ENCODE measurements around the gene PUM1.

The PUM1 gene

DNA sequence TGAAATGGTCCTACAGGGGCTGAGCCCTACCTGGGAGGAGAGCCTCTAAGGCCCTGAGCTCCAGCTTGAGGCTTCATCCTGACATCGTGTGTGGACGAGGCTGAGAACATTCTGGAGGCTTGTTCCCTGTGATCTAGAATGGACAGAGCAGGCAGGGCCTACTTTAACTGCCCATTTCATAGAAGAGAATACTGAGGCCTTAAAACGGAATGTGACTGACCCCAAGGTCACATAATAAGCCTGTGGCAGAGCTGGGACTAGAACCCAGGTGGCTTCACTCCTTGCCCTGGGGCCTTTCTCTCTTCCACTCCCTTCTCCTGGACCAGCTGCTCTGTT, 151.0 kb downstream of the PUM1 start:
- peaks cover 4% of the 10 kb centered on the region for H3K4me1 Mint-ChIP-seq (ENCODE audit: low read depth)
- no peaks in the 10 kb centered on the region for H3K9me3 Mint-ChIP-seq
- no peak overlapping the region for H3K4me3 Mint-ChIP-seq
- H3K27me3 Mint-ChIP-seq: peaks cover 12% of the 10 kb centered on the region
- no peaks in the 10 kb centered on the region for H3K36me3 Mint-ChIP-seq (ENCODE audit: low read depth)
- H3K27ac Mint-ChIP-seq: no peak overlapping the region

DNA sequence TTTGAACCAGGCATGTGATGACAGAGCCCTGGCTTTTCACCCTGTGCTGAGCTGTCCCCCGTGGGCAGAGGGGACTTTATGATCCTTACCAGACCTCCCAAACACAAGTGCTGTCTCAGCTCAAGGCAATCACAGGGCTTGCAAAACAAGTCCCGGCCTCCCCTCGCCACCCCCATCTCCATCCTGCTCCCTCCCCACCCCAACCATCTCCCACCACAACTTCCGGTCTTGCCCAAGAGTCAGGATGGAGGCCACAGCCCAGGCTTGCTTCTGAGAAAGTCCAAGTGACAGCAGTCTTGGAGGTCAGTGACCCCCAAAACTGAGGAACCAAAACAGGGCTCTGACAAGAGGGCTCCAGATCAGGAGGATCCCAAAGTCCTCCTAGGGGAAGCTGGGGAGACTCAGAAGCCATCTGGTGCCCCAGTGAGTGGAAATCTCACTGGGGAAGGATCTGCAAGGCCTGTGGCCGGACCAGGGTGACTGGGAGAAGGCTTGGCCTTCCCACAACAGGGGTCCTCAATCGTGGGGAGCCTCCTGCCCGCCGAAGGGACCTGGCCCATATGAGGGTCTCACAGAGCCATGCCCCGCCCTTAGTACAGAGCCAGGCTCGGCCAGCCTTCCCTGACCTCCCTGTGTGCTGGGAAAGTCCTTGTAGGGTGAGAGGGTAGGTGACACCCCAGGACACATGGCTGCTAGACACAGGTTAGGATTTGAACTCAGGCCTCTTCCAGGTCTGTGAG, 152.4 kb downstream of the PUM1 start:
- H3K4me3 Mint-ChIP-seq: no peak overlapping the region
- peaks cover 19% of the 10 kb centered on the region for H3K27me3 Mint-ChIP-seq
- H3K27ac Mint-ChIP-seq: no peak overlapping the region
- peaks cover 10% of the 10 kb centered on the region for H3K4me1 Mint-ChIP-seq (ENCODE audit: low read depth)
- no peaks in the 10 kb centered on the region for H3K36me3 Mint-ChIP-seq (ENCODE audit: low read depth)
- no peaks in the 10 kb centered on the region for H3K9me3 Mint-ChIP-seq

DNA sequence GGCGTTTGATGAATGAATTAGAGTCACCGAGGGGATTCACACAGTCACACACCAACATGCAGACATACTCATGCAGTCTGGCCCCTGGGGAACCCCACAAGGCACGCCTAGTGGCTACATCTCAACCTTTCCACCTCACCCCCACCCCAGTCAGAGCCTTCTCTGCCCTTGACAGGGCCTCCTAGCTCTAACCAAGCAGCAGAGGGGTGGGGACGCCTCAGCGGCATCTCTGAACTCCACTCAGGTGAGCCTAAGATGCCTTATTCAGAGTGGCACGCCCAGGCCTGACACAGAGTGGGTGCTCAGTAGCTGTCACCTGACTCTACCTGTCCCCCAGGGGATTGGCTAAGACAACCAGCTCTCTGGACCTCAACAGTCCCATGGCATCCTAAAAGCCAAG, 153.3 kb downstream of the PUM1 start:
- H3K27ac Mint-ChIP-seq: no peak overlapping the region
- H3K36me3 Mint-ChIP-seq (ENCODE audit: low read depth): no peaks in the 10 kb centered on the region
- peaks cover 17% of the 10 kb centered on the region for H3K4me1 Mint-ChIP-seq (ENCODE audit: low read depth)
- H3K27me3 Mint-ChIP-seq: peaks cover 25% of the 10 kb centered on the region
- H3K9me3 Mint-ChIP-seq: no peaks in the 10 kb centered on the region
- H3K4me3 Mint-ChIP-seq: no peak overlapping the region

GRCh38 chr1:30911059-30911954, 154.2 kb downstream of the PUM1 start:
- H3K4me1 Mint-ChIP-seq (ENCODE audit: low read depth): peaks cover 17% of the 10 kb centered on the region
- no peak overlapping the region for H3K27ac Mint-ChIP-seq
- H3K4me3 Mint-ChIP-seq: no peak overlapping the region
- peaks cover 29% of the 10 kb centered on the region for H3K27me3 Mint-ChIP-seq
- no peaks in the 10 kb centered on the region for H3K36me3 Mint-ChIP-seq (ENCODE audit: low read depth)
- H3K9me3 Mint-ChIP-seq: no peaks in the 10 kb centered on the region

DNA sequence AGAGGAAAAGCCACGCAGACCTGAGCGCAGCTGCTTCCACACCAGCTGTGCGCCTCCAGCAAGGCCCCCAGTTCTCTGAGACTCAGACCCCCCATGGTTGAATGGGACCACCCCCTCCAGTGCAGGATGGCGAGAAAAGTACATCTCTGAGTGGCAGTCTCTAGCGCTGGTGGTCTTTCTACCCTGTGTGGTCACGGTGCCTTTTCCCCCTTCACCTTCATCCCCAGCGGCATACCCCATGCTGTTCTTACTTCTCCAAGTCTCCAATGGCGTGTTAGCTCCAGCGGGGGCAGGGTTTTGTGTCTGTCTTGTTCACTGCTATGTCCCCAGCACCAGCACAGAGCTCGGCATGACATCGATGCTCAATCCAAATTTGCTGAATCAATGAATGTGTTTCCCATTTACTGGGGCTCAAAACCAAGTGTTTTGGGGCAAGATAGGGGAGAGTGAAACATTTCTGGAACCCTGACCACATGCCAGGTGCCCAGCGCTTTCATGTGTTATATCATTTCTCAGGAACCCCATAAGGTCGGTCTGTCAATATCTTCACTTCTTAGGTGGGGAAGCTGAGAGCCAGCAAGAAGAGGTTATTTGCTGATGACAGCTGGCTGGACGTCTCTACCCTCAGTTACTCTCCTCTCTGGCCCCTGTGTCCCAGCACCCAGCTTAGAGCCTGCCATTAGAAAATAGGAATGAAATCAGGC, 156.0 kb downstream of the PUM1 start:
- Mint-ChIP-seq H3K27me3 (peaks cover 43% of the 10 kb centered on the region), H3K4me1 (ENCODE audit: low read depth) (peaks cover 17% of the 10 kb centered on the region), H3K4me3 (peak overlapping the region; percentile 48), H3K27ac (no peak overlapping the region), H3K9me3 (no peaks in the 10 kb centered on the region), H3K36me3 (ENCODE audit: low read depth) (no peaks in the 10 kb centered on the region)

GRCh38 chr1:30908696-30909364, 156.7 kb downstream of the PUM1 start, which contains the start of gene SDC3:
Gene SDC3, minus strand, starts transcription at chr1:30908758. Its CDS starts 172 bp downstream, at chr1:30908586.
- peaks cover 17% of the 10 kb centered on the region for H3K4me1 Mint-ChIP-seq (ENCODE audit: low read depth)
- H3K4me3 Mint-ChIP-seq: peak within 1 kb of the TSS; percentile 77
- no peaks in the 10 kb centered on the region for H3K9me3 Mint-ChIP-seq
- peaks cover 46% of the 10 kb centered on the region for H3K27me3 Mint-ChIP-seq
- no peaks in the 10 kb centered on the region for H3K36me3 Mint-ChIP-seq (ENCODE audit: low read depth)
- H3K27ac Mint-ChIP-seq: peak within 1 kb of the TSS; percentile 83

DNA sequence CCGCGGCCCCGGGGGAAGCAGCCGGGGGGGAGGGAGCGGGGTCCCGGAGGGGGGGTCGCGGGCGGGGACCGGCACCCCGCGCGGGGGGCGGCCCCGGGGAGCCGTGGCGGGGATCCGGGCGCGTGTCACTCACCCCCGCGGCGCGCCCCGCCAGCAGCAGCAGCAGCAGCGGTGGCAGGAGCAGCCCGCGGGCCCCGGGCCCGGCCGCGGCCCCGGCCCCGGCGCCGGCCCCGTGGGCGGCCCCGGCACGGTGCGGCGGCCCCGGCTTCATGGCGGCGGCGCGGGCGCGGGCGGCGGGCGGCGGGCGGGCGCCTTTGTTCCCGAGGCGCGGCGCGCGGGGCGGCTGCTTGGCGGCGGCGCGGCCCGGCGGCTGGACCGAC, 157.2 kb downstream of the PUM1 start:
- H3K36me3 Mint-ChIP-seq (ENCODE audit: low read depth): no peaks in the 10 kb centered on the region
- H3K9me3 Mint-ChIP-seq: no peaks in the 10 kb centered on the region
- peaks cover 46% of the 10 kb centered on the region for H3K27me3 Mint-ChIP-seq
- H3K27ac Mint-ChIP-seq: no peak overlapping the region
- H3K4me1 Mint-ChIP-seq (ENCODE audit: low read depth): peaks cover 17% of the 10 kb centered on the region
- no peak overlapping the region for H3K4me3 Mint-ChIP-seq

- peaks cover 52% of the 10 kb centered on the region for H3K27me3 Mint-ChIP-seq
- H3K4me1 Mint-ChIP-seq (ENCODE audit: low read depth): peaks cover 14% of the 10 kb centered on the region
- H3K27ac Mint-ChIP-seq: peak overlapping the region; percentile 83
- peak overlapping the region; percentile 77 for H3K4me3 Mint-ChIP-seq
- H3K9me3 Mint-ChIP-seq: no peaks in the 10 kb centered on the region
- H3K36me3 Mint-ChIP-seq (ENCODE audit: low read depth): no peaks in the 10 kb centered on the region
Observed at GRCh38 chr1:30907481-30908315, 157.8 kb downstream of the PUM1 start.

- no peaks in the 10 kb centered on the region for H3K36me3 Mint-ChIP-seq (ENCODE audit: low read depth)
- peaks cover 53% of the 10 kb centered on the region for H3K27me3 Mint-ChIP-seq
- H3K27ac Mint-ChIP-seq: peak overlapping the region; percentile 83
- H3K4me1 Mint-ChIP-seq (ENCODE audit: low read depth): peaks cover 14% of the 10 kb centered on the region
- H3K9me3 Mint-ChIP-seq: no peaks in the 10 kb centered on the region
- H3K4me3 Mint-ChIP-seq: peak overlapping the region; percentile 77
Observed at GRCh38 chr1:30906631-30907441, 158.7 kb downstream of the PUM1 start.

DNA sequence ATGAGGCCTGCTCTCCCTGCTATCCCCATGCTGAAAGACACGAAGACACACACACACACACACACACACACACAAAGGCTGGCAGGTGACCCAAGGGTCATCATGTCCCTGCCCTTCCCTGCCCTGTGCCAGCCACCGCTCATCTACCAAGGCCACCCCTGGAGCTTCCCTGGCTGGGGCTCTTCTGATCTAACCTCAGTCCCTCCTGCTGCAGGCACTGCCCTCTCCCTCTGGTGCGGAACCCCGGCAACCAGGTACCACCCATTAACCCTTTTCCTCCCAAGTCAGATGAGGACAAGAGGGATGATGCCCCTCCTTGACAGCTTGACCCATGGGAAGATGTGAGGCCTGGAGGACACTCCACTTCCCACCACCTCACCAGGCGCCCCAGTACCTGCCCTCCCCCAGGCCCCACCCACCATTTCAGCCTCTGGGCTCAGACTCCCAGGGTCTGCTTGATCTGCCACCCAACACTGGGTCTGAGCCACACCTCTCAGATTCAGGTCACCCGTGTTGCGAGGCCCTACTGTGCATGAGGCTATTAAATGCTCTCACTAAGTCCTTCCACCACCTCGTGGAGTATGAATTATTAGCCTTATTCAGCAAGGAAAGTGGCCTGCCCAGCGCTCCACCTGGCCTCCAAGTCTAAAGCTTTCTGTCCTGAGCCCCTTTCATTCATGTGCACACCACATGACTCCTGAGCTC, 159.4 kb downstream of the PUM1 start:
- Mint-ChIP-seq H3K36me3 (ENCODE audit: low read depth) (no peaks in the 10 kb centered on the region), H3K4me1 (ENCODE audit: low read depth) (peaks cover 14% of the 10 kb centered on the region), H3K27me3 (peaks cover 53% of the 10 kb centered on the region), H3K9me3 (no peaks in the 10 kb centered on the region), H3K27ac (no peak overlapping the region), H3K4me3 (no peak overlapping the region)

GRCh38 chr1:30905403-30905802, 160.1 kb downstream of the PUM1 start:
- no peak overlapping the region for H3K27ac Mint-ChIP-seq
- H3K4me3 Mint-ChIP-seq: no peak overlapping the region
- peaks cover 46% of the 10 kb centered on the region for H3K27me3 Mint-ChIP-seq
- H3K4me1 Mint-ChIP-seq (ENCODE audit: low read depth): peaks cover 14% of the 10 kb centered on the region
- no peaks in the 10 kb centered on the region for H3K36me3 Mint-ChIP-seq (ENCODE audit: low read depth)
- no peaks in the 10 kb centered on the region for H3K9me3 Mint-ChIP-seq

GRCh38 chr1:30904962-30905335, 160.6 kb downstream of the PUM1 start:
- peaks cover 44% of the 10 kb centered on the region for H3K27me3 Mint-ChIP-seq
- H3K9me3 Mint-ChIP-seq: no peaks in the 10 kb centered on the region
- peaks cover 14% of the 10 kb centered on the region for H3K4me1 Mint-ChIP-seq (ENCODE audit: low read depth)
- H3K36me3 Mint-ChIP-seq (ENCODE audit: low read depth): no peaks in the 10 kb centered on the region
- no peak overlapping the region for H3K4me3 Mint-ChIP-seq
- no peak overlapping the region for H3K27ac Mint-ChIP-seq
